GM10266 (cell line): ENCODE measurements around the gene DYNLT4.

Experiments used
- DNase-seq: peaks from one replicate; pipeline ENCODE4 v3.0.0; 2012; ENCODE audit errors: extremely low spot score
- TF ChIP-seq, protein P1 (sequence below): IDR thresholded peaks from 2 replicates; pipeline ENCODE4 v1.5.1; 2012; ENCODE audit warnings: mild to moderate bottlenecking, low read depth; ENCODE audit not compliant: control insufficient read depth, insufficient read depth; ENCODE audit errors: missing control alignments

The DYNLT4 gene

DNA sequence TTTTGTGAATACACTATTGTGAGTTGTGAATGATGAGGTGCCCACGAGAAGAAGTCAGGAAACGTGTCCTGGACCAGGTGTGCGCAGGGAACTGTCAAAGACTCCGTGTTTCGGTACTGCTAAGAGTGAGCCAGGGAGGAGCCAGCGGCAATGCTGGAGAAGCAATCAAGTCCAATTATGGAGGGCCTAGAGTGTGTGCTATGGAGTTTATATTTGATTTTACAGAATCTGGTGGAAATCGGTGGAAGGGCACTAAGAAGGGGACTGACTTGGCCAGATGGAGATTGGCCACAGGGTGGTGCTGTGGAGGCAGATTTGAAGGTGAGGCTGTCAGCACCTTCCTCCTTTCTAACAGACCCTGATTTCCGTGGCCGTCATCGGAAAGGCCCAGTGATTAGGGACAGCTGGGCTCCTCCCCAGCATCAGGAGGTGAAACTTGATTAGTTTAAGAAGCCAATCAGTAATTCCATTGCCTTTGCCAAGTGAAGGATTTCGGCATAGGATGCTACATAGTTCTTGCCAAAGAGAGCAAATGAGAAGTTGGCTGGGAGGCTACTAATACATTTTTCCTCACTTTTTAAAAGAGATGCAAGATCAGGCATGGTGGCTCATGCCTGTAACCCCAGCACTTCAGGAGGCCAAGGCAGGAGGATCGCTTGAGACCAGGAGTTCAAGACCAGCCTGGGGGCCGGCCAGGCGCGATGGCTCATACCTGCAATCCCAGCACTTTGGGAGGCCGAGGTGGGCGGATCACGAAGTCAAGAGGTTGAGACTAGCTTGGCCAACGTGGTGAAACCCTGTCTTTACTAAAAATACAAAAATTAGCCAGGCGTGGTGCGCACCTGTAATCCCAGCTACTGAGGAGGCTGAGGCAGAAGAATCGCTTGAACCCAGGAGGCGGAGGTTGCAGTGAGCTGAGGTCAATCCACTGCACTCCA is 28.9 kb upstream of the DYNLT4 start:
- peak; percentile 87 for DNase-seq
- TF ChIP-seq, protein P1, sequence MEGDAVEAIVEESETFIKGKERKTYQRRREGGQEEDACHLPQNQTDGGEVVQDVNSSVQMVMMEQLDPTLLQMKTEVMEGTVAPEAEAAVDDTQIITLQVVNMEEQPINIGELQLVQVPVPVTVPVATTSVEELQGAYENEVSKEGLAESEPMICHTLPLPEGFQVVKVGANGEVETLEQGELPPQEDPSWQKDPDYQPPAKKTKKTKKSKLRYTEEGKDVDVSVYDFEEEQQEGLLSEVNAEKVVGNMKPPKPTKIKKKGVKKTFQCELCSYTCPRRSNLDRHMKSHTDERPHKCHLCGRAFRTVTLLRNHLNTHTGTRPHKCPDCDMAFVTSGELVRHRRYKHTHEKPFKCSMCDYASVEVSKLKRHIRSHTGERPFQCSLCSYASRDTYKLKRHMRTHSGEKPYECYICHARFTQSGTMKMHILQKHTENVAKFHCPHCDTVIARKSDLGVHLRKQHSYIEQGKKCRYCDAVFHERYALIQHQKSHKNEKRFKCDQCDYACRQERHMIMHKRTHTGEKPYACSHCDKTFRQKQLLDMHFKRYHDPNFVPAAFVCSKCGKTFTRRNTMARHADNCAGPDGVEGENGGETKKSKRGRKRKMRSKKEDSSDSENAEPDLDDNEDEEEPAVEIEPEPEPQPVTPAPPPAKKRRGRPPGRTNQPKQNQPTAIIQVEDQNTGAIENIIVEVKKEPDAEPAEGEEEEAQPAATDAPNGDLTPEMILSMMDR: peak; percentile 80

DNA sequence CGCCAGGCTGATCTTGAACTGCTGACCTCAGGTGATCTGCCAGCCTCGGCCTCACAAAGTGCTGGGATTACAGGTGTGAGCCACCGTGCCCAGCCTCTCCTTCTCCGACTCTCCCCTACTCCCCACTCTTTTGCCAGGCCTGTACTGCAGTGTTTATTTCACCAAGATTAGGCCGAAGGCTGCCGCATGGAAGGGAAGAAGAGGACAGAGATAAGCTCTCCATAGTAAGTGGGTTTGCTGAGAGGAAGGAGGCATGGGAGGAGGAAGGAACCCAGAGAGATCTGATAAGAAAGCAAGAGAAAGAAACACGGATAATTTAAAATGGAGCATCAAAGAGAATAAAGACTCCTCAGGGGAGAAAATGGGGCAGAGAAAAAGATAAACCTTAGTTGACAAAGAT is 27.2 kb upstream of the DYNLT4 start:
- no peak for DNase-seq
- TF ChIP-seq, protein P1: no peak

DNA sequence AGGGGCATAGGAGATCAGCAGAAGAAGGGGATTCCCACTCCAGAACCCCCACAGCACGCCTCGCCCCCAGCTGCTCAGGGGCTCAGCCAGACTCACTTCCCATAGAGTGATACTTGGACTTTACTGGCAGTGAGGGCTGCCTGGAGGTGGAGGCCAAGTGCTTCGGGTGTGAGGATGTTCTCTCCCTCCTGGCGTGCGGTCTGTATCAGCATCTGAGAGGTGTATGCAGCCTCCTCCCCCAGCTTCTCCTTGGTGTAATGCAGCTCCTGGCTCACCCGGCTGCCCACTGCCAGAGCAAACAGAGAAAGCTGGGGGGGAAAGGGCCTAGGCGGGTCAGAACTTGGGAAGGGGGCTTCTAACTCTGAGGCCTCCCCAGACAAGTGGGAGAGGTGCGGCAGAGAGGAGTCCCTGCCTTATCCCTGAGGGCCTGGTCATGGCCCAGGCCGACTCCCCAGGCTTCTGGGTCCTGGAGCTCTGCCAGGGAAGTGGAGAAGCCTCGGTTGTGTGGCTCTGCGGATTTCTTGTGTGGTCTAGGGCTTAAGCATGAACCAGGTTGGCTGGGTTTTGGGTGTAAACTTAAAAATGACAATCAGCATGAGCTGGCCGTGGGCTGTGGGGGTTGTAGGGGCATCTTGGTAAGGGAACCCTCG is 25.0 kb upstream of the DYNLT4 start:
- no peak for DNase-seq
- TF ChIP-seq, protein P1: no peak

DNA sequence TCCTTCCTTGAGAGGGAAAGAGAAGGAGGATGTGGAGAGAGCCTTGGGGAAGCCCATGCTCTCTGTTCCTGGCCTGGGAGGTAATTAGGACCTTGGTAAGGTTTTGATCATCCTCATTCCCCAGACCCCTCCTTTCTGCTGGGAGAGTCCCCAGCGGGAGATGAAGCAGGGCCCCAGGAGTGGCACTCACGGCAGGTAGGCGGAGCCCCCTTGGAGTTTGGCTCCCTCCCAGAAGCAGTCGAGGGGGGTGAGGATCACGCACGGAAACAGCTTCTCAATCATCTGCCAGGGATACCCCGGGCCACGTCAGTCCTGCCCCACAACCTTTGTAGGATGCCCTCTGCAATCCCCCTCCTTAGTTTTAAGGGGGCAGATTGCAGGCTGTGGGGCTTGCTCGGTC is 24.4 kb upstream of the DYNLT4 start:
- TF ChIP-seq, protein P1: no peak
- no peak for DNase-seq

DNA sequence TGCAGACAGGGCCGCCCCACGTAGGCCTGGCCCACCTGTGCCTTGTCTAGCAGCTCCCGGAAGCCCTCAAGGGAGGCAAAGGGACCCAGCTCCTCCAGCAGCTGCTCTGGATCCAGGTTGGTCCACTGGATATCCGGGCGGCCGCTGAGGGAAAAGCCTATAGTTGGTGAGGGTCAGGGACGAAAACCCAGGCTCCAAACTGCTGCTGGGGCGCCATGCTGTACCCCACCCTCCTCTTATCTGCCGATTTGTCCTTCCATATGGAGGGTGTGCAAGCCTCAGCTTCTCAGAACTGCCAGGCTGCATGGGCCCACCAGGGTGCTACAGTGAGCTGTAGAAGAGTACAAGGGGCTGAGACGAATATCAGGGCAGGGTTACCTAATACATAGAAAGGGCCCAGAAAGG is 23.8 kb upstream of the DYNLT4 start:
- no peak for DNase-seq

DNA sequence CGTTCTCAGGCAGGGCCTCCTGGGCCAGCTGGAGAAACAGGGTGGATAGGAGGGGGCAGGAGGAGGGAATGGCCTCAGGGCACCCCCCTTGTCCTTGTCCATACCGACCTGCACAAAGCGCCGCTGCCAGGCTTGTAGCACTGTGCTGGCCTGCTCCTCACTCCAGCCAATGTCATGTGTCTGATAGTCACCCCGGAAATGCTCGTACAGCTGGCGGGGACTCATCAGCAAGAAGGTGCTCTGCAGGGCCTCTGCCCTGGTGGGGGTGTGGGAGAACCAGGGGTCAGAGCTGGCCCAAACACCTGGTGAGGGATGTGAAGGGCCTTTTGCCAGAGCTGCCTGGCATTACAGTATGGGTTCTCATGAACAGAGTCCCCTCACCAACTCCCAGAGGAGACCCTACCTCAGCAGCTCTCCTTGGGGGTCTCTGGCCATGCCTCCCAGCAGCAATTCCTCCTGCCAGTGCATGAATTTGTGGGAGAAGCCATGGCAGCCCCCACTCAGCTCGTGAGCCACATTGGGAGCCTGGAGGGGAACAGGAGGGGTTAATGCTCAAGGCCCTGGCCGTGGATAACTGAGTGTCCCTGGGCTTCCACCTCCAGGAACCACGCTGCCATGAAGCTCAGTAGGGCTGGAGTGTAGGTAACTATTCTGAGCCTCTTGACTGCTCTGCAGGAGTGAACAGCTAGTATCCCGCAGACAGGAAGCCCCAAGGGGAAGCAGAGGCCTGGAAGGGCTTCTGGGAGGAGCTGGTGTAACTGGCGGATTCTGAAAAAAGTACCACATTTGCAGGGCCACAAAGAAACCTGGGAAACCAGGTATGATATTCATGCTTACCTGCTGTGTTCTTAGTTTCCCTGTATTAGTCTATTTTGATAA is 22.6 kb upstream of the DYNLT4 start:
- TF ChIP-seq, protein P1: no peak
- DNase-seq: no peak

More for the DNA sequence above, 23.8 kb upstream of the DYNLT4 start:
- TF ChIP-seq, protein P1: peak; percentile 6
